ENCODE results near the gene HAUS1.

Gene HAUS1

GRCh38 chr18:46104128-46104911 is at the start of gene HAUS1:
Gene HAUS1 (plus strand): TSS chr18:46104385. CDS start chr18:46104412, 27 bp downstream.
- peak within 1 kb of the TSS; percentile 90 for H3K4me3 ChIP-seq (replicated peaks; ENCODE audit: low read depth, low read length)
- TF ChIP-seq, protein P1, sequence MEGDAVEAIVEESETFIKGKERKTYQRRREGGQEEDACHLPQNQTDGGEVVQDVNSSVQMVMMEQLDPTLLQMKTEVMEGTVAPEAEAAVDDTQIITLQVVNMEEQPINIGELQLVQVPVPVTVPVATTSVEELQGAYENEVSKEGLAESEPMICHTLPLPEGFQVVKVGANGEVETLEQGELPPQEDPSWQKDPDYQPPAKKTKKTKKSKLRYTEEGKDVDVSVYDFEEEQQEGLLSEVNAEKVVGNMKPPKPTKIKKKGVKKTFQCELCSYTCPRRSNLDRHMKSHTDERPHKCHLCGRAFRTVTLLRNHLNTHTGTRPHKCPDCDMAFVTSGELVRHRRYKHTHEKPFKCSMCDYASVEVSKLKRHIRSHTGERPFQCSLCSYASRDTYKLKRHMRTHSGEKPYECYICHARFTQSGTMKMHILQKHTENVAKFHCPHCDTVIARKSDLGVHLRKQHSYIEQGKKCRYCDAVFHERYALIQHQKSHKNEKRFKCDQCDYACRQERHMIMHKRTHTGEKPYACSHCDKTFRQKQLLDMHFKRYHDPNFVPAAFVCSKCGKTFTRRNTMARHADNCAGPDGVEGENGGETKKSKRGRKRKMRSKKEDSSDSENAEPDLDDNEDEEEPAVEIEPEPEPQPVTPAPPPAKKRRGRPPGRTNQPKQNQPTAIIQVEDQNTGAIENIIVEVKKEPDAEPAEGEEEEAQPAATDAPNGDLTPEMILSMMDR (IDR thresholded peaks at IDR 0.05; ENCODE audit: low read depth, low read length, missing control alignments), result no peak
- DNase-seq (ENCODE audit: extremely low read depth, low read depth), result peak; percentile 53

GRCh38 chr18:46054956-46055837 is 49.0 kb upstream of the HAUS1 start:
- no peak for DNase-seq (ENCODE audit: extremely low read depth, low read depth)
- TF ChIP-seq, protein P1 (IDR thresholded peaks at IDR 0.05; ENCODE audit: low read depth, low read length, missing control alignments), result no peak

GRCh38 chr18:46055838-46056230 is 48.4 kb upstream of the HAUS1 start:
- TF ChIP-seq, protein P1 (IDR thresholded peaks at IDR 0.05; ENCODE audit: low read depth, low read length, missing control alignments), result no peak

More at GRCh38 chr18:46054956-46055837, 49.0 kb upstream of the HAUS1 start:
- H3K4me3 ChIP-seq (replicated peaks; ENCODE audit: low read depth, low read length), result no peak overlapping the region

GRCh38 chr18:46060359-46060841 is 43.8 kb upstream of the HAUS1 start:
- no peak for DNase-seq (ENCODE audit: extremely low read depth, low read depth)
- H3K4me3 ChIP-seq (replicated peaks; ENCODE audit: low read depth, low read length), result no peak overlapping the region
- TF ChIP-seq, protein P1 (IDR thresholded peaks at IDR 0.05; ENCODE audit: low read depth, low read length, missing control alignments), result no peak

More at GRCh38 chr18:46055838-46056230, 48.4 kb upstream of the HAUS1 start:
- DNase-seq (ENCODE audit: extremely low read depth, low read depth), result no peak
- H3K4me3 ChIP-seq (replicated peaks; ENCODE audit: low read depth, low read length), result no peak overlapping the region

DNA sequence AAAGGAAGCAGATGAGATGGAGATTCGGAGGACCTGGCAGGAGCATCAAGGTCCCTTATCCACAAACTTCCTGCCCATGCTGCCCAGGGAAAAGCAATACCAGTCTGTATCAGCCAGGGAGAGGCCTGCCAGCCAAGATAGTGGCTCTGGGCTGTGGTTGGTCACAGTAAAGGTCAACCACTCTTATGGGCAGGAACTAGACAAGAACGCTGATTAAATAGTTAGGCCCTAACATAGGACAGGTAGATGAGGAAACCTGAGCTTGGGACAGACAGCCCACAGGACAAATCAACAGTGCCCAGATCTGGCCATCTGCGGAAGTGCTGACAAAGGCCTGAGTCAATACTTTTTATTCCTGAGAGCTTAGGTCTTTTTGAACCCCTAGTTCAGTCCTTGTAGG is 42.8 kb upstream of the HAUS1 start:
- TF ChIP-seq, protein P1 (IDR thresholded peaks at IDR 0.05; ENCODE audit: low read depth, low read length, missing control alignments), result no peak
- H3K4me3 ChIP-seq (replicated peaks; ENCODE audit: low read depth, low read length), result no peak overlapping the region
- DNase-seq (ENCODE audit: extremely low read depth, low read depth), result no peak

- H3K4me3 ChIP-seq (replicated peaks; ENCODE audit: low read depth, low read length), result no peak overlapping the region
- DNase-seq (ENCODE audit: extremely low read depth, low read depth), result no peak
- TF ChIP-seq, protein P1 (IDR thresholded peaks at IDR 0.05; ENCODE audit: low read depth, low read length, missing control alignments), result no peak
These were observed 42.4 kb upstream of the HAUS1 start for GRCh38 chr18:46061796-46062195.

All from HFF-Myc (cell line).